ENCODE data around the gene PRSS8. TPM values are rescaled to one million over a fixed set of nuclear protein-coding genes. Genes with fewer than 3 reads are reported as not detected.

PRSS8 gene
- total RNA-seq, 1 donor from 2014 or later: not detected

GRCh38 chr16:31127182-31127581, 8.3 kb downstream of the PRSS8 start:
- TF ChIP-seq CTCF (conservative IDR thresholded peaks at IDR 0.05): no peak
- no peak for DNase-seq (ENCODE audit: low read depth, low spot score)
- H3K27ac Mint-ChIP-seq (ENCODE audit: unreplicated experiment): no peak overlapping the region
- H3K4me3 Mint-ChIP-seq: no peak overlapping the region
- H3K27me3 Mint-ChIP-seq (ENCODE audit: low read depth): no peaks in the 10 kb centered on the region
- no peaks in the 10 kb centered on the region for H3K36me3 Mint-ChIP-seq (ENCODE audit: low read depth)
- no peaks in the 10 kb centered on the region for H3K4me1 Mint-ChIP-seq
- H3K9me3 Mint-ChIP-seq: no peaks in the 10 kb centered on the region

- no peak for TF ChIP-seq CTCF (conservative IDR thresholded peaks at IDR 0.05)
- no peaks in the 10 kb centered on the region for H3K27me3 Mint-ChIP-seq (ENCODE audit: low read depth)
- H3K9me3 Mint-ChIP-seq: no peaks in the 10 kb centered on the region
- no peaks in the 10 kb centered on the region for H3K36me3 Mint-ChIP-seq (ENCODE audit: low read depth)
- no peak for DNase-seq (ENCODE audit: low read depth, low spot score)
- H3K4me3 Mint-ChIP-seq: no peak overlapping the region
- no peaks in the 10 kb centered on the region for H3K4me1 Mint-ChIP-seq
- H3K27ac Mint-ChIP-seq (ENCODE audit: unreplicated experiment): no peak overlapping the region
These were observed 9.7 kb downstream of the PRSS8 start for GRCh38 chr16:31125844-31126243.

- H3K4me1 Mint-ChIP-seq: peaks cover 12% of the 10 kb centered on the region
- no peaks in the 10 kb centered on the region for H3K9me3 Mint-ChIP-seq
- H3K36me3 Mint-ChIP-seq (ENCODE audit: low read depth): peaks cover 3% of the 10 kb centered on the region
- no peaks in the 10 kb centered on the region for H3K27me3 Mint-ChIP-seq (ENCODE audit: low read depth)
- no peak for TF ChIP-seq CTCF (conservative IDR thresholded peaks at IDR 0.05)
- DNase-seq (ENCODE audit: low read depth, low spot score): no peak
- H3K4me3 Mint-ChIP-seq: peak overlapping the region; percentile 51
- no peak overlapping the region for H3K27ac Mint-ChIP-seq (ENCODE audit: unreplicated experiment)
These were observed 15.4 kb downstream of the PRSS8 start for GRCh38 chr16:31120129-31120528.

- Mint-ChIP-seq H3K27me3 (ENCODE audit: low read depth) (no peaks in the 10 kb centered on the region), H3K36me3 (ENCODE audit: low read depth) (peaks cover 3% of the 10 kb centered on the region), H3K4me3 (peak overlapping the region; percentile 92), H3K4me1 (peaks cover 12% of the 10 kb centered on the region), H3K9me3 (no peaks in the 10 kb centered on the region), H3K27ac (ENCODE audit: unreplicated experiment) (peak overlapping the region; percentile 52)
- TF ChIP-seq CTCF (conservative IDR thresholded peaks at IDR 0.05): no peak
- no peak for DNase-seq (ENCODE audit: low read depth, low spot score)
These were observed 17.0 kb downstream of the PRSS8 start for GRCh38 chr16:31118223-31119155.

GRCh38 chr16:31117384-31118222, 17.9 kb downstream of the PRSS8 start, which contains the start of gene KAT8:
KAT8 (plus strand) TSS chr16:31117664; CDS start chr16:31117682, 18 bp downstream.
- H3K4me3 Mint-ChIP-seq: peak within 1 kb of the TSS; percentile 92
- TF ChIP-seq CTCF (conservative IDR thresholded peaks at IDR 0.05): no peak
- peaks cover 12% of the 10 kb centered on the region for H3K4me1 Mint-ChIP-seq
- peak; percentile 93 for DNase-seq (ENCODE audit: low read depth, low spot score)
- H3K27ac Mint-ChIP-seq (ENCODE audit: unreplicated experiment): peak within 1 kb of the TSS; percentile 52
- H3K36me3 Mint-ChIP-seq (ENCODE audit: low read depth): peaks cover 3% of the 10 kb centered on the region
- H3K27me3 Mint-ChIP-seq (ENCODE audit: low read depth): no peaks in the 10 kb centered on the region
- H3K9me3 Mint-ChIP-seq: no peaks in the 10 kb centered on the region
